NCI-H2081 (cell line): Measurements from ENCODE around the gene TTC23L.
A peak's percentile ranks its signal among the peaks of the same experiment; 100 is the strongest.
"Not testable (repeated sequence)": the region's sequence is repeated elsewhere in the genome, so short reads cannot be mapped to it uniquely, and the experiment has no call there.

ENCODE experiments used
- DNase-seq, 2 experiments: peaks; one replicate each; lab custom pipeline; 2025; lab: John Stamatoyannopoulos, UW

Gene TTC23L

GRCh38 chr5:34838785-34839714 is at the start of gene TTC23L:
Gene TTC23L, plus strand, starts transcription at chr5:34839164. Its CDS starts 1,508 bp downstream, at chr5:34840672.
- peak; percentile 99 for DNase-seq

GRCh38 chr5:34789639-34790038 is 49.3 kb upstream of the TTC23L start:
- no peak for DNase-seq

DNA sequence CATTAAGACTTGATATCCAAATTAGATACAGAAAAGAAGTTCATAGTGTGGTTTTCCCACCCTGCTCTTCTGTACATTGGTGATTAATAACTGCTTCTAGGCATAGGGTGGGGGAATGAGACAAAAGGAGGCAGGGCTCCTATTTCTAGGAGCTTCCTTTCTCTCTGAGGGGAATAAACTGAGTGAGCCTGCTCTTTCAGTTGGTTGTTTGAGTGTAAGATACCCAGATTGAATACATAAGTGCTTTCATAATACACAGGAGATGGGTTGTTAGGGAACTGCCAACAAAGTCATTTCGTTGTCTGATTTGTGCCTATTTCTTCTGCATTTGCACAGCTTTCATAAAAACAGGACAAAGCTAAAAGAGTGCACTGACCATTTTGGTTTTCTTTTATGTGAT is 48.9 kb upstream of the TTC23L start:
- peak in 1 of 2 experiments; percentile 24 for DNase-seq

DNA sequence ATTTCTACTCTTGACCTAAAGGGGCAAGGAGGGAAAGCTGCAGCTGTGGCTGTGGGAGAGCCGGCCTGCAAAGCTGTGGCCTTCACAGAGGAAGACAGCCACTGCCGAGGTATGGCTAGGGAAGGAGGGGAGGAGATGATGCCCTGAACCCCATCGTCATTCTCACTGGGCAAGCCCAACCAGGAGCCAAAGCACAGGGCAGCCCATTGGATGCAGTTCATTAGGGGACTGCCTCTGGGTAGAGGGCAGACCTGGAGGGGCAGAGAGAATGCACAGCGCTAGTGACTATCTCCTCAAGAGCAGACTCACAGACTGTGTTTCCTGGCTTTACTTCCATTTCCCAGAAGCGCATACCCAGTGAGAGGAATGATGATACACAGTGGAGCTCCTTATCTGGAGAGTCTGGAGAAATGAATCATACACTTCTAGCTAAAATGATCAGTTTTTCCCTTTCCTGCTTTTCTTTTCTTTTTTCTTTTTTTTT is 47.2 kb upstream of the TTC23L start:
- no peak for DNase-seq

DNA sequence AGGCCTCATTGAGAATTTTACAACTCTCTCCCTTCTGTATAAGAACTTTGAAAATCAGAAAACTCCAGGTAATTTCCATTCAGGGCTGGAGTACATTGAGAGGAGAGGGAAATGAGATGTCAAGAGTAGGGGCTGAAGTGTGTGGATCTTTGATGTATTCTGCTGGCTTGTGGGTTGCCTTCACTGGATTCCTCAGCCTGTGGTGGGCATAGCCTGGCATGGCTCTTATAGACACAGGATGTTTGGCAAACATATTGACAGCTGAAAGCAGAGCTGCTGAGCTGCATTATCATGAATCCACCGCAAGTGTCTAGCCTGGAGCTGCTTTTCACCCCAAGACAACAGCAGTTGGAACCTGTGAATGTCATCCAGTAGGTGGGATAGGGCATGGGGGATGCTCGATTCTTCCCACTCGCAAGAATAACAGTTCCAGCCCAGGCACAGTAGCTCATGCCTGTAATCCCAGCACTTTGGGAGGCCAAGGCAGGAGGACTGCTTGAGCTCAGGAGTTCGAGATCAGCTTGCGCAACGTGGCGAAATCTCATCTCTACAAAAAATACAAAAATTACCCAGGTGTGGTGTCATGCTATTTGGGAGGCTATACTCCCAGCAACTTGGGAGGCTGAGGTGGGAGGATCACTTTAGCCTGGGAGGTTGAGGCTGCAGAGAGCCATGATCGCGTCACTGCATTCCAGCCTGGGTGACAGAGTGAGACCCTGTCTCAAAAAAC is 36.0 kb upstream of the TTC23L start:
- no peak for DNase-seq

DNA sequence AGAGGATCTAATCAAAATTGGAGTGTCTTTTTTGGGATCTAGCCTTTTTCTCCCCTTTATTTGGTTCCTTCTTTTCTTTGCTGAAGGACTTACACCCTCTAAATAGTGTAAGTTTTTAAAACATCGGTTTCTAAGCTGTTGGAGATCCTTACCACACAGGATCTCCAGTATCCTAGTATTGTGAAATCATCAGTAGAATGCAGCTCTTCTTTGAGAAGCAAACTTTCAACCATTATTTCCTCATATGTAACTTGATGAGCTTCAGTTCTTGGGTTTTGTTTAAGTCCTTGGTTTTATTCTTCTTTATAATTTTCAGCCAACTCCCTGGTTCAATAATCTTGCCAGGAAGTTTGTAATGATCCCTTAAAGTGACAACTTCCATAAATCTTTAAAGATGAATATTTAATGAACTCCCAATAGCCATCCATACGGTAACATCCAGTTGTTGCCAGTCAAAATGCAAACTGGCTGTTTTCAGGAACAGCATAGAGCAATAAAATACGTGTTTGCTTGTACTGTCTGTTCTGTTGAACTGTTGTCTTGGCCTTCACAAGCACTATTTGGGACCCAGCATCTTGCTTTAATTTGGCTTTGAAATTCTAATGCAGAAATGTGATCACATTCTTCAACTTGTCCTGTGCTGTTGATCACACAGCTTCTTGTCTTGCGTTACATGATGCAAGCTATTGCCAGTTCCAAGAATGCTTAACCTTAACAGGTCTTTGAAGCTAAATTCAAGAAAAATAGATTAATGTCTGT is 34.8 kb upstream of the TTC23L start:
- no peak for DNase-seq

- no peak for DNase-seq
Observed at GRCh38 chr5:34804913-34805312, 34.1 kb upstream of the TTC23L start.

DNA sequence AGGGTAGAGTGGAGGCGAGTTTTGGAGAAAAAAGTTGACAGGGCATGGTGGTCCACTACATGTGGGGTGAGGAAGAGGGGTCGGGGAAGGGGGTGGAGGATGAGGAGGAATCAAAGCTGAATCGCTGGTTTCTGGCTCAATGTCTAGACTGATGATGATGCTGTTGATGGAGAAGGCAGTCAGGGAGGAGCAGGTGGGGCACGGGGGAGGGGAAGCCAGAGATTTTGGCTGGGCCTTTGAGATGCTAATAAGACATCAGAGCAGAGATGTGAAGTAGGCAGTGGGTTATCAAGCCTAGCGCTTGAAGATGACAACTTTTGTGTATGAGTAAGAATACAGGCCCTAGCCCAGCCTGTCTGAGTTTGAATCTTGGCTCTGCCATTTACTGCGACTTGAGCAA is 32.4 kb upstream of the TTC23L start:
- no peak for DNase-seq

- no peak for DNase-seq
Observed at GRCh38 chr5:34811706-34812105, 27.3 kb upstream of the TTC23L start.

DNA sequence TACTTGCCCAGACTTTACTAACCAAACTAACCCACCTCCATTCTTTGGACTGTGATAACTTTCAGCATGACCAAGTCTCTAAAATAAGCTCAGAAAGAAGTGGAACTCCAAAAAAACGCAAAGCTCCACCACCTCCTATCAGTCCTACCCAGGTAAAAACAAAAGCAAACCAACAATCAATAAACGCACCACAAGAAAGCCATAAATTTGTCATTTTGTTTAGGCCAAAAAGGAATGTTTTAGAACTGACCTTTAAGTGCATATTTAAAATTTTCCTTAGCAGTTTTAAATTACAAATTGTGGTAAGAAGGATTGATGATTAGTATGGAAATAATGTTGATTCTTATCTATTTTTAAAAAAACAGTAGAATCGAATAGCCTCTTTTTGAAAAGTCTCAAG is 25.5 kb upstream of the TTC23L start:
- DNase-seq: no peak

DNA sequence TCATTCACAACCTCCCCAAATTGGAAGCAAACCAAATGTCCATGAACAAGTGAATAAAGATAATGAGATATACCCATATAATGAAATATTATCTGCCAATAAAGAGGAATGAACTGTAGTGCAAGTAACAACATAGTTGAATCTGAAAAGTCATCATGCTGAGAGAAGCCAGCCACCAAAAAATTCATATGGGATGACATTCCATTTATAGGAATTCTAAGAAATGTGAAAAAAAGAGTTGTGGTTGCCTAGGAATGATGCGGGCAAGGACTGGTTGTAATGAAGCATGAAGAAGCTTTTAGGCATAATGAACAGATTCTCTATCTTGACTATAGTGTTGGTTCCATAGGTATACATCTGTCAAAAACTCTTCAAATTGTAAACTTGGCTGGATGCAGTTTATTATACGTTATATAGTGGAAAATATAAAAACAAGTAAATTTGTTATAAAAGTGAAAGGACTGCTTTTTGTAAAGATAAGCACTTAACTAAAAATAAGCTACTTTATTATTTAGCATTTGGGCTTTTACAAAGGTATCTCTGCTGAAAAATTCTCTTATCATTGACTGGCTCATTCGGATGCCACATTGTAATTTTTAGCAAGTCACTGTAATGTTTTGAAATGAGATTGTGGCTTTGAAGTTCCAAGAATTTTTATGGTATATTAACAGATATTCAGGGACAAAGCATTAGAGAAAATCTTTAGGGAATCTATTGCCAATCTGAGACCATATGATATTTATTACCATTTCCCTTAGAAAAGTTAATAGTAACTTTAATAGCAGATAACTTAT is 21.2 kb upstream of the TTC23L start:
- DNase-seq: no peak

DNA sequence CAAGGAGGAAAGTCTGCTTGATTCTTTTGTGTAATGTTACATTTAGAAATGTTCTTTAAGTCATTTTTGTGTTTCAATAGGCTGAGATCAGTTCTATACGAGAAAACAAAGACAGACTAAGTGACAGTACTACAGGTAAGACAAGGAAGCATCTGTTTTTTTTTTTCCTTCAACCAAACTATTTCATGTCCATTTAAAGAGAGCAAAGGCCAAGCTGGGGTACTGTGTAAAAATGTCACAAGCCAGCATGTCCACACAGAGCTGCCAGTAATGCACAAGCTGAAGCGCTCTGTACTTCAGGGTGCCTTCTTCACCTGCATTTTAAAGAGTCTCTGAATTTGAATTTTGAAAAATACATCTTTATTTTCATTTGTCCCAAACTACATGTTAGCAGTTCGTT is 20.2 kb upstream of the TTC23L start:
- DNase-seq: no peak

DNA sequence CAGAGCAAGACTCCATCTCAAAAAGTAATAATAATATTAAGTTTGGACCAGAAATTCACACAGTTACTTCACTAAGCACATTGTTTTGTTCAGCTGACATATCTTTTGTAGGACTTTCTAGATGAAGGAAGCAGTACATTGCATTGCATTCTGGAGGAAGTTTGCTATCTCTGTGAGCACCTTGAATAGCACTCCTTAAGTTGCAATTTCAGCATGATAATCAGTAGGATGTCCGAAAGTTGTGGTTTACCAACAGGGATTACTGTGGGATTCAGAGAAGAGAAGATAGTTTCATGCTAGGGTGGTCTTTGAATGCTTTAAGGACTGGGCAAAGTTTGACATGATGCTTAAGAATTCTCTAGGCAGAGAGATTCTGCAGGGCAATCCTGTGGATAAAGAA is 18.4 kb upstream of the TTC23L start:
- no peak for DNase-seq

DNA sequence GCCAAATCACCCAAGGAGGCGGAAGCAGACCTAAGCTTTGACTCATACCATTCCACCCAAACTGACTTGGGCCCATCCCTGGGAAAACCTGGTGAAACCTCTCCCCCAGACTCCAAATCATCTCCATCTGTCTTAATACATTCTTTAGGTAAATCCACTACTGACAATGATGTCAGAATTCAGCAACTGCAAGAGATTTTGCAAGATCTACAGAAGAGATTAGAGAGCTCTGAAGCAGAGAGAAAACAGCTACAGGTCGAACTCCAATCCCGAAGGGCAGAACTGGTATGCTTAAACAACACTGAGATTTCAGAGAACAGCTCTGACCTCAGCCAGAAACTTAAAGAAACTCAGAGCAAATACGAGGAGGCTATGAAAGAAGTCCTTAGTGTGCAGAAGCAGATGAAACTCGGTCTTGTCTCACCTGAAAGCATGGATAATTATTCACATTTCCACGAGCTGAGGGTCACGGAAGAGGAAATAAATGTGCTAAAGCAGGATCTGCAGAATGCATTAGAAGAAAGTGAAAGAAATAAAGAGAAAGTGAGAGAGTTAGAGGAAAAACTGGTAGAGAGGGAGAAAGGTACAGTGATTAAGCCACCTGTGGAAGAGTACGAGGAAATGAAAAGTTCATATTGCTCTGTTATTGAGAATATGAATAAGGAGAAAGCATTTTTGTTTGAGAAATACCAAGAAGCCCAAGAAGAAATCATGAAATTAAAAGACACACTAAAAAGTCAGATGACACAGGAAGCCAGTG is 15.8 kb upstream of the TTC23L start:
- DNase-seq: no peak

GRCh38 chr5:34826347-34826746 is 12.6 kb upstream of the TTC23L start:
- no peak for DNase-seq

DNA sequence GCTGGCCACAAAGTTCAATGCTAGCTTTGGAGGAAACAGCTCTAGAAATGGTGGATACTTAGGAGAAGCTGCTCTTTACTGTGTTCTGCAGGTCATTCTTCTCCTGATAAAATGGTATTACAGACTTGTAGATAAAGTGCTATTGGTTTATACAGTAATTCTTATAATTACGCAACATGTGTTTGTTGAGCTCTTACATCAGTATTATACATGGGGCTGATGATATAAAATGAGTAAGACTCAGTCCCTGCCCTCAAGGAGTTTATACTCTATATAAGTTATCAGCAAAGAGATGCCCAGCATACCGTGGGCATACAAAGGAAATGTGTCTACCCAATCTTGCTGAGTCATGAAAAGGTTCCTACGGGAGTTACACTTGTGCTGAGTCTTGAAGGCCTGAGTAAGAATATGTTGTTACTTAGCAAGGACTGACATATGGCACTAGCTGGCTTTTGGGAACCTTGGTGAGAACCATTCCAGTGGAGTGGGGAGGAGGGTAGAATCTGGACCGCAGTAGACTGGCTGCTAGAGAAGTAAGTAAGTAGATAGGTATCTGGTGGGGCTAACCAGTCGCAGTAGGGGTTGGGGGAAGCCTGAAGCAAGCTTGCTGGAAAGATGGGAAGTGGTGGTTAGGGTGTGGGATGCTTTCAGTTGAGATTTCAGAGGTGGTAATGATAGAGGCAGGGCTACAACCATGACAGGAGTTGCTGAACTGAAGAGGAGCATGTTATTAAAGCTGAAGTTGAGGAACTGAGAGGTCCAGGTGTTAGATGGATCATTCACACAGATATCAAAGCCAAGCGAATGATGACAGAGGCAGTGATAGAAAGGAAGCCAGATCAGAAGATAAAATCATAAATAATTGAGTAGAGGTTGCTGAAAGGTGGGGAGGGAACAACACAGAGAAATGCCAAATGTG is 11.1 kb upstream of the TTC23L start:
- DNase-seq: no peak

DNA sequence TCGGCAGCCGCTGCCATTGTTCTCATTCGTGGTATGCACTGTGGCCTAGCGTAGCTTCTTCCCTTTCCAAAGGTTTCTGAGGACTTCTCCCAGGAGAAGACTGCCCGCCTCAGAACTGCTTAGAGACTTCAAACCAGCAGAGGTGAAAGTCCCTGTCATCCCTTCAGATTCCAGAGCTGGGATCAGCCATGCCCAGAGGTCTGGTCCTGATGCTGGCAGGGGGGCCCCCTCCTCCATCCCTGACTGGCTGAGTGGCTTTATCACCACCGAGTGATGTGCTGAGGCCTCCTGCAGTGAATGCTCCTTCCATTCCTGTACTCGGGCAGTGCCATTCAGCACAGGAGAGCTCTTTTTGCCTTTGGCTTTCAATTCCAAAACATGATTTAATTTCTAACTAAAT is 8.1 kb upstream of the TTC23L start:
- DNase-seq: not testable (repeated sequence)

- DNase-seq: no peak
Observed at GRCh38 chr5:34831303-34831702, 7.7 kb upstream of the TTC23L start.

- no peak for DNase-seq
Observed at GRCh38 chr5:34832568-34832967, 6.4 kb upstream of the TTC23L start.

DNA sequence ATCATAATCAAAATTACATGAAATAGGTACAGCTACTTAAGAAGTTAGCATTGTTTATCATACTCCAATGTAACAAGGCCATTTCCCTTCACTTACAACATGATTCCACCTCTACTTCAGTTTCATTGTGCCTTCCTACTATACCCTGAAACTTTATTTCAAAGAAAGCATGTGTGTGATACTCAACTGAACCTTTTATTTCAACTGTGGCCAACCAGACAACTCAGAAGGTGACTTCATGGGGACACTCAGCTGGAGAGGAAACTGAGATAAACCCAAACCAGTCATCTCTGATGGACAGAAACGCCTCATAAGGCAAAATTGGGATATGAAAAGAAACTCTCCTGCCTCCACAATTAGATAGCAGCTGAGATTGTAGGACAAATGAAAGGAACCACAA is 5.9 kb upstream of the TTC23L start:
- no peak for DNase-seq
